HuH-7 (cell line): ENCODE measurements around the gene XKR7.

Experiments
- DNase-seq: peaks from one replicate; pipeline ENCODE4 v3.0.0; 2011; ENCODE audit warnings: low spot score

XKR7 gene

DNA sequence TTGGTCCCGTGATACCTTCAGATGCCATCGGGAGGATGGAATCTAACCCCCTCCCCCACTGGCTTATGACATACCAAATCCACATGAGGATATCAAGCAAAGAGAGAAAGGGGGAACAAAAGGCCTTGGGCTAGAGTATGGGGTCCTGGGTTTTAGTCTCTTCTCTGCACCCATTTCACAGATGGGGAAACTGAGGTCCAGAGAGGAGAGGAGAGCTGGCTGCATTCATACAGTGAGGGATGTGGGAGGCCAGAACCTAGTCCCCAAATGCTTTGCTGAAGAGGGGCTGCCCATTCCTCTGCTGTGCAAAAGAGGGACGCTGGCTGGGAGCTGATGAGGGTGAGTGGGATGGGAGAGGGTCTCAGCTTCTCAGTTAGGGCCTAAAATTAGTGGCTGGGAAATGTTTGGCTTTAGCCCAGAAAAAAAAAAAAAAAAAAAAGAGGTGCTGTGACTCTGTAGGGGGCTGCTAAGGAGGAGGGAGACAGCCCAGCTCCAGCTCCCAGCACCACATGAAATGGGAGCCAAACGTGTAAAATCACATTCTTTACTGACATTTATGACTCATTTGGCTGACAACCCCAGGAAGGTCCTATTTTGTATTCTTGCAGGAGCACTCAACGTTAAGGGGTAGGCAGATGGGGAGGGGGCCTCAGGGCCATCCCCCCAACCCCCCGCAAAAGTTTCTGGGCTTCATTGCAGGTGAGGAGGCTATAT is 11.9 kb downstream of the XKR7 start:
- DNase-seq: no peak

DNA sequence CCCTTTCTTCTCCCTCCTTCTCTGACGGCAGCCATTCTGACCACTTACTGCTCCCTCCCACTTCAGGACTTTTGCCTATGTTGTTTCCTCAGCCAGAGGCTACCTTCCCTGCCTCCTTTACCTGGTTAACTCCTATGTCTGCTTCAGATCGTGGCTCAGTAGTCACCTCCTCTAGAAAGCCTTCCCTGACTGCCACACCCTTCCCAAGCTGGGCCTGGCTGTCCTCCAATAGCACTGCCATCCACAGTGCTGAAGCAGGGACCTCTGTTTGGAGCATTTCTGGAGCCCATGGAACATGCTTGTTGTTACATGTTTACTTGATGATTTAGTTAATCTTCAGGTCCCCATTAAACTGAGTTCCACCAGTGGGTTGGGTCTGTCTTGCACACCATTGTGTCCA is 13.8 kb downstream of the XKR7 start:
- DNase-seq: no peak

DNA sequence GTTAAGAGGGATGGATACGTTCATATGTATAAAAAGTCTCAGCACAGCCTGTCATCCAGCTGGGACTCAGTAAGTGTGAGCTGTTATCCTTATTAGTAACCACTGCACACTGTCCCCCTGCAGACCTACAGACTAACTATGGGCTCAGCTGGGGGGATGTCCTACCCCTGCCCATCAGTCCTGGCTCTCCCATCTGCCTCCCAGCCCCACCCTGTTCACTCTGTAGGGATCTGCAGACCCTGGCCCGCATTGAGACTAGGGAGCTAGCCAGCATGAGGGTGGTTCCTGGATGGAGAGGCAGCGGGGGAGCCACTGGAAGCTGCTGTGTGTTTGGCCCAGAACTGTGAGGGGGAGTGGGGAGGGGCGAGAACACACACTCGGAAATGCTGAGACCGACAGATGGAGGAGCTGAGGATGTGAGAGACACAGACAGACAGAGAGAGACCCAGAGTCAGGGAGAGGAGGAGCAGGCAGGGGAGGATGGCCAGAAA is 17.1 kb downstream of the XKR7 start:
- DNase-seq: no peak

DNA sequence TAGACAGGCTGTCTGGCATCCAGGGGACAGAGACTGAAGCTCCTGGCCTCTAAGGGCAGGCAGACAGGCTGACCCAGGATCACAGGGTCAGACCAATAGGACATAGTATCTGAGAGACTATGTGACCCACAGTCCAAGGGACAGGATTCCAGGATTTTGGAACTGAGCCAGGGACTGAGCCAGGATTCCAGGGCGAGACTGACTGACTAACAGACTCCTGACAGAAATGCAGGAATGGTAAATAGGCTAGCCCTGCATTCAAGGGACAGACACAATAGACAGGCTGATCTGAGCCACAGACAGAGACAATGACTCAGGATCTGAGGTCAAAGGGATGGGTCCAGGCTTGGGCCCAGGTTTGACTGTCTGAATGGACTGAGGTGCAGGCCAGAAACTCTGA is 19.8 kb downstream of the XKR7 start:
- DNase-seq: no peak

DNA sequence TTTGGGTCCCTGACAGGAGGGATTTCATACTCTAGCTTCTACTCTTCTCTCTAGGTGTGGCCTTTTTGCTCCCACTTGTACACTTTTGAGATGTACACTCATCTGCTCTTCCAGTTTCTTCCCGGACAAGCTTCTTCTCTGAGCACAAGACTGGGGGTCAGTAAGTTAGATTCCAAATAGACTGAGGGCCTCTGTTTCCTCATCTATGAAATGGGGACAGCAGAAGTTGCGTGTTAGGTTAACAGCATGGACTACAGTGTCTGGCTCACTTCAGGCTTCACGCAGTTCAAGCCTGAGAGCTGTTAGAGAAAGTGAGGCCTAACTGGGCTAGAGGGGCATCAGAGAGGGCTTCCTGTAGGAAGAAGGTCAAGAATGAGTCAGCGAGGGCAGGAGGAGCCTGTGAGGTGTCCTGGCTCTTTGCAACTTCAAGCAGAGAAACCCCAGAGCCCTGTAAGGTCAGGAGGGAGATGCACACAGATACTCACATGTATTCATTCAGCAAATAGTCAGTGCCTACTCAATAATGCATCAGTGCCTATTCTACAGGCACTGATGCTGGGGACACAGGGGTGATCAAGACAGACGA is 20.6 kb downstream of the XKR7 start:
- DNase-seq: no peak

DNA sequence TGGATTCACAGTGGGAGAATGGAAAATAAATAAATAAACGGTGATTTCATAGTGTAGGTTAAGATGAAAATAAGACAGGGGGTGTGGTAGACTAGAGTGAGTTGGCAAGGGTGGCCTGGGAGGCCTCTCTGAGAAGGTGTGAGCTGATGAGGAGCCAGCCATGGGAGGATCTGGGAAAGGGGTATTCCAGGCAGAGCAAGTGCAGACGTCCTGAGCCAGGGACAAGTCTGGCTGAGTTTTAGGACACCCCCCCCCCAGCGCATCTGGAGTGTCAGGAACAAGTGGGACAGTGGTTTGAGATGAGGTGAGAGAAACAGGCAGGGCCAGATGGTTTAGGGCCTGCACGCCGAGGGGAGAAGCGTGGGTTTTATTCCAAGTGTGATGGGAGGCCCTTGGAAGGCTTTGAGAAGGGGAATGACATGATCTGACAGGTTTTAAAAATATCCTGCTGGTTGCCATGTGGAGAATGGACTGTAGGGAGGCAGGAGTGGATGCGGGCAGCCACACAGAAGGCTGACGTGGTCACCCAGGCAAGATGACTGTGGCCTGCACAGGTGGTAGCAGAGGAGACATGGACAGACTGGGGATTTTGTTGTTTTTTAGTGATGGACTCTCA is 21.2 kb downstream of the XKR7 start:
- no peak for DNase-seq

DNA sequence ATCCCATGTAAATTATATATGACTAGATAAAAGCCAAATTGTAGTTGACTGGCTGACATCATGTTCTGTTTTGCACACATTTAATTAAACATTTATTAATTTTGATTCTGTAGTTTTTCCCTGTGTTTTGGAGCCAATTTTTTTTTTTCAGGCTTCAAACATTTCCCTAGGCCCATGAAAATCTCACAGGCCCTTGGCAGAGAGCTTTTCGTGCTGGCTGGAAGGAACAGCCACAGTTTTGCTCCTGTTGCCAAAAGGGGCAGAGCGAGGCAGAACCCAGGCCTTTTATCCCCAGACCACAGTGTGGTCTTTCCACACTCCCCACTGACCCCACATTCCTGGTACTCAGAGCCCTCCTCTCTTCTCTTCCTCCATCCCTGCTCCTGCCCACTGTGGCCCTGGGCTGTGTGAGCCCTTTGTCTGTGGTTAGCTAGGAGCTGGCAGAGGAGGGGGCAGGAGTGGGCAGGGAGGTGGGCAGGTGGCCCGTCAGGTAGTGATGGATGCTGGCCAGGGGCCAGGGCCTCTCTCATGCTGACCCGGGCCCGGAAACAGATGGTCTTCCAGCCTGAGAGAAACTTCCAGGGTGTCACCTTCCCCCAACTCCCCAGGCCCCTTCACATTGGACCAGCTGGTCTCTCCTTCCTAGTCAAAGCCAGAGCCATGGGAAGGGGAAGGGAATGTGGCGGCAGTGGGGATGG is 22.8 kb downstream of the XKR7 start:
- DNase-seq: no peak

DNA sequence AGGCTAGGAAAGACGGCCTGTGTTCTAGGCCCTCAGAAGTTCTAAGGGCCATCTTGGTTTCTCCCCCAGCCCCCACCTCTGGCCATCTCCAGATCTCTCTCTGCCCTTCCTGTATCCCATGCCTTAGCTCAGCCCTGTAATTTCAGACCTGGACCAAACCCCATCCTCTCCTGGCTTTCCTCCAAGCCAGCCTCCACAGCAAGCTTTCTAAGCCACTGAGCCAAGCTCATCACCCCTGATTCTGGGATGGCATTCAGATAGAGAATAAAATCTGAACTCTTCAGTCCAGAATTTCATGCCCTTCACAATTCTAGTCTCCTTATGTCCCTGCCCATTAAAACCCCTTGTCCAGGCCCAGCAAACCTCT is 23.4 kb downstream of the XKR7 start:
- DNase-seq: no peak

DNA sequence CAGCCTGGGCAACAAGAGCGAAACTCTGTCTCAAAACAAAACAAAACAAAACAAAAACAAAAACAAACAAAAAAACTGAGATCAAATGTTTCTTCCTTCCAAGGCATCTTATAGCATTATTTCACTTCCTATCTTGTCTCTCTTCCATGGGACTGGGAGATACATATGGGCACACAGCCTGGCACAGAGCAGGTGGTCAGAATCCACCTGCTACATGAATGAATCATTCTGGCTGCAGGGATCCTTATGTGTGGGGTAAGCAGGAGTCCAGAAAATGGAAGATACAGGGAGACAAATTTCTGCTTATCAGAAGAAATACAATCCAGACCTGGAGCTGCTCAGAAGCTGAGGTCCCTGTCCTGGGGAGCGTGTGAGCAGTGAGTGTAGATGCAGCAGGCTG is 24.1 kb downstream of the XKR7 start:
- no peak for DNase-seq

DNA sequence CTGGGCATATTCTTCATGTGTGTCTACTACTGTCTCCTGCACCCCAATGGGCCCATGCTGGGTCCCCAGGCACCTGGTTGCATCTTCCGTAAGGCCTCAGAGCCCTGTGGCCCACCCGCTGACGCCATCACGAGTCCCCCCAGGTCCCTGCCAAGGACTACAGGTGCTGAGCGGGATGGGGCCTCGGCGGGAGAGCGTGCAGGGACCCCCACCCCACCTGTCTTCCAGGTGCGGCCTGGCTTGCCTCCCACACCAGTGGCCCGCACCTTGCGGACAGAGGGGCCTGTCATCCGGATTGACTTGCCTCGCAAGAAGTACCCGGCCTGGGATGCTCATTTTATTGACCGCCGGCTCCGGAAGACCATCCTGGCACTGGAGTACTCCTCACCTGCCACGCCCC is 29.0 kb downstream of the XKR7 start:
- no peak for DNase-seq

DNA sequence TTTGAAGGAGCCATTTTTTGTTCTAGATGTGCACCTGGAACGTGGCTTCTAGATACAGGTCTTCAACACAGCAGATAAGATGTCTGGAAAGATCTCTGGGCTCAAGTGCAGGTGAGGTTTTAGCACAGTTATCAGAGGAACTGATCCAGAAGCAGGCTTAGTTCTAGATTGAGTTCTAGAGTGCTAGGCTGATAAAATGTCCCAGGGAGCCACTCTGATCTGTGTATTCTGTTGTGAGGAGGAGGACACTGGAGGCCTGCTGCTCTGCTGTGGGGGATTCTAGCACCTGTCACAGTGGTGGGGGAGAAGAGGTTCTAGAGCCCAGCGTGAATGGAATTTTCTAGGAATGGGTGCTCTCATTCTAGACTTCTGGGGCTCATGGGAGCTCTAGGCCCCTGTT is 30.3 kb downstream of the XKR7 start:
- DNase-seq: no peak

DNA sequence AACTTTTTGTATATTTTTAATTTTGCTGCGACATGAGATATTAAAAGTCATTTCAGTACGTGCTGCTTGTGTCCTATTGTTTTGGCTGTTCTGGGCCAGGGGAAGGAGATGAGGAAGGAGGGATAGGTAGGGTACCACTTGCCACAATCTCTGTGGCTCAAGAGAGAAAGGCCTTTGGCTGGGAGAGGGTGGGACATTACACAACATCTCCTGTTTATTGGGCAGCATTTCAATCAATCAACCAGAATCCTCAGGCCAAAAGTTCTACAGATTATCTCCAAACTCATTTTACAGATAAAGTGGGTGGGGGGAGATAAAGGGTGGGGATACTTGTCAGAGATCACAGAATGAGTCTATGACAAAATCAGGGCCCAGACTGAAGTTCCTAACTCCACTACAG is 35.4 kb downstream of the XKR7 start:
- DNase-seq: no peak

DNA sequence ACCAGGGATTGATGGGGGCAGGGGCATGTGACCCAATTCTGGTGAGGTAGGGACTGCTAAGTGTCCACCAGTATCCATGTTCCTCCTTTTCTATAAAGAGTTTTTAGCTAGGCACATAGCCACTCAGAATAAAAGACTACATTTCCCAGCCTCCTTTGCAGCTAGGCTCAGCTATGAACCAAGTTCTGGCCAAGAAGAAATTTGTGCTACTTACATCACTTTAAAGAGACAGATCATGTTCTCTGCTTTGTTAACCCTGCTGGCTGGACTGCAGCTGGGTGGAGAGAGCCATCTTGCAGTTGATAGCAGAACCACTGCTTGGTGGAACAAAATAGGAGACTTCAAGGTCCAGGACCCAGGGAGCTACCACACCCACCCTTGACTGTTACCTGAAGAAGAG is 37.0 kb downstream of the XKR7 start:
- DNase-seq: no peak

DNA sequence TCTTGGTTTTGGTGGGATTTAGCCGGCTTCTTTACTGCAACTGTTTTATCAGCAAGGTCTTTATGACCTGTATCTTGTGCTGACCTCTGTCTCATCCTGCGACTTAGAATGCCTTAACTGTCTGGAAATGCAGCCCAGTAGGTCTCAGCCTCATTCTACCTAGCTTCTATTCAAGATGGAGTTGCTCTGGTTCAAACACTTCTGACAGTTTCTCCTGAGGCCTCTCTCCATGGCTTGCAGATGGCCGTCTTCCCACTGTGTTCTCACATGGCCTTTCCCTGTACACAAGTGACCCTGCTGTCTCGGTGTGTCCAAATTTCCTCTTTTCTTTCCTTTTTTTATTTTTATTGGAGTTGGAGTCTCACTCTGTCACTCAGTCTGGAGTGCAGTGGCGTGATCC is 38.1 kb downstream of the XKR7 start:
- DNase-seq: no peak

DNA sequence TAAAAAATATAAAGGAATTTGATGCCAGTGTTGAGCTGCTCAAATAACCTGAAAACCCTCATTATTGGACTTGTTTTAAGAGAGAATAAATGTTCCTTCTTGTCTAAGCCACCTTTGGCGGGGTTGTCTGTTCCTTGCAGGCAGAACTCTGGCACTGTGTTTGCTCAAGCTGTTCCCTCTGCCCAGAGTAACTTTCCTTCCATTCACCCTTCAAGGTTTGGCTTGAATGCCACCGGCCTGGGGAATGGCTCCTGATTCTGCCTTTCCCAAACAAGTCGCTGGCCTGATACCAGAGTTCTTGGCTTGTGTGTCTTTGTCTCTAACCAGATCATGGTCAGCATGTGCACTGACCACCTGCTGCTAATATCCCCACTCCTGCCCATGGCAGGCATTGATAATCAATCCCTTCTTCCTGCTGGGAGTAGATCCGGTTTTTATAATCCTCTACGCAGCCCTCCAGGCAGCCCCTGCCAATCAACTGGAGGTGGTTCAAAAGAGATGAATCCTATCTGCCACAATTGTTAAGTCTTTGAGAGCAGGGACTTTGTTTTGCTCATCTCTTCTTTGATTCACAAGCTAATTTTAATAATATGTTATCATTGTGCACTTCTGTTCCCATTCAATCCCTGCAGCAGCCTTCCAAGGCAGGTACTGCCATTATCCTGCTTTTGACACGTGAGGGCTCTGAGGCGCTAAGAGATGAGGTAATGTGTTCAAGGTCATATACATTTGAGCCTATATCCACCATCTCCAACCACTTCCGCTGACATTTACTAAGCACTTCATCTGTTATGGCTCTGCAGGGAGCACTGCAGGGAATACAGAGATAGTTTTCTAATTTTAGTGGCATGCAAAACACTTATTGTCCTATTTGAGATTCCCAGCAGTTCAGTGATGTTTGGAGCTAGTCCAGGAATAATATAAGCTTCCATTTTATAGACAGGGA is 39.2 kb downstream of the XKR7 start:
- DNase-seq: no peak

DNA sequence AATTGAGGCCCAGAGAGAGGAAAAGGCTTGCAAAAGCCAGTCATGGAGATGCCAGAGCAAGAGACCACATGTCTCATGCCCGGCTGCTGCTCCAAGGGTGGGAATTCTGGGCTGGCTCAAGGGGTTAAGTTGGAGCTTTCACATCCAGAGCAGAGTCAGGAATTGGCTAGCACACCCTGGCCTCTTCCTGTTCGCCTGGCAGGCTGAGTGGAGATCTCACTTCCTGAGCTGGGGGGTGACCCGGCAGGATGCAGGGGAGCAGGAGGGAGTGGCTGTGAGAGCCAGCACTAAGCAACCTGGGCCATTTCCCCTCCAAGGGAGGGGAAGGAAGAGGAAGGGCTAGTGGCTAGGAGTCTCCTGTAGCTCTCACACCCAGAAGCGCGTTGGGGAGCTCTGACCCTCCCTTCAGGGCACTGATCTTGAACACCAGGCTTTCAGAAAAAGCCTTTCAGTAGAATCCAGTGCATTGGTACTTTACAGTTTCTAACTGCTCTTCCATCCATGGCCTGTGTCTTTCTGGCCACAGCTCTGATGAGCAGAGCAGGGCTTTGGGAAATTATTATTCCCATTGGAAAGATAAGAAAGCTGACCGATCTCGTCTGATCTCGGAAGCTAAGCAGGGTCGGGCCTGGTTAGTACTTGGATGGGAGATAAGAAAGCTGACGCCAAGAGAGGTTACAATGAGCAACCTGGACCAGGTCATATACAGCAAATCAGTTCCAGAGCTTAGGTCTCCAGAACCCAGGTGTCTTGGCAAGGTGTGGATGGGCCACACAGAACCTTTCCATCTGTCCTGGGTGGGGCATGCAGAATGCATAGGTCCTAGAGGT is 40.1 kb downstream of the XKR7 start:
- DNase-seq: no peak

DNA sequence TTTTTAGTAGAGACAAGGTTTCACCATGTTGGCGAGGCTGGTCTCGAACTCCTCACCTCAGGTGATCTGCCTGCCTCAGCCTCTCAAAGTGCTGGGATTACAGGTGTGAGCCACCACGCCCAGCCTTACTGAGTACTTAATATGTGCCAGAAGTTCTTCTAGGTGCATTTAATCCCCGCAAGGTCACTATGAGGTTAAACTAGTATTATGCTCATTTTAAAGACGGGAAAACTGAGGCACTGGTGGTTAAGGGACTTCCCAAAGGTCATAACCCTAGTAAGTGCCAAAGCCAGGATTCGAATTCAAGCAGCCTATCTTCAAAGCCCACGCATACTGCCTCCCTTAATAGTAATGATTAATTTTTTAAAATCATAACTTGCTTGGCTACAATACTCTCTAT is 41.6 kb downstream of the XKR7 start:
- no peak for DNase-seq

DNA sequence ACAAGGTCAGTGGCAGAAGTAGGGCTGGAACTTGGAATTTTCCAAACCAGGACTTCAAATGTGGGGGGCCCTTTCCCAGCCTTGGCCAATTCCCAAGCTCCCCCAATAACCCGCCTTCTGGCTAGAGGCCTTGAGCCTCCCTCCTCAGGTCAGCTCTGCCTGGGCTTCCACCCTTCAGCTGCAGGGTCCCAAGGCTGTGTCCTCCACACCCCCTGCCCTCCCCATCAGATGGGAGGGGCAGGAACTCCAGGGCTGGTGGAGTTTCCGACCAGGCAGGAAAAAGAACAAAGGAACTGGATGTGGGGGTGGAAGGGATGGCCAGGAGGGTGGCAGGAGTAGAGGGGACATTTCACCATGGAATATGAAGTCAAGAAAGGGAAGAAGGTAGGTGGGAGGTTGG is 42.1 kb downstream of the XKR7 start, which contains the start of gene CCM2L:
TSS of gene CCM2L (plus strand) at position 338 of the 400 bp plus-strand sequence. CDS start at position 355, 17 bp downstream.
- DNase-seq: no peak

DNA sequence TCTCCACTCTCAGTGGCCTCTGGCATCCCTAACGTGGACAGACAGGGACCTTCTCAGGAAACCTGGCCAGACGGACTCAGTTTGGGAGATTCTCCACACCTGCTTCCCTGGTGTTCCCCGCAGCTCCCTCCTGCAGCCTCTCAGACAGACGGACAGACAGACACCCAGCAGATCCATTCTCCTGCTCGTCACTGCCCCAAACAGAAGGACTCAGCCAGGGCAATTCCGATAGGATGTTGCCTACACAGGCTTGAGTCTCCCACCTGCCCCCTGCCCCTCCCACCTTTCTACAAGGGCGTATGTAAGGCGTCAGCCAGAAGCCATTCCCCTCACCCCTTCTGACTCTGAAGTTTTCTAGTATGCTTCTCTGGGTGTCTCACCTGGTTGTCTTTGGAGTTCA is 42.7 kb downstream of the XKR7 start:
- DNase-seq: no peak

DNA sequence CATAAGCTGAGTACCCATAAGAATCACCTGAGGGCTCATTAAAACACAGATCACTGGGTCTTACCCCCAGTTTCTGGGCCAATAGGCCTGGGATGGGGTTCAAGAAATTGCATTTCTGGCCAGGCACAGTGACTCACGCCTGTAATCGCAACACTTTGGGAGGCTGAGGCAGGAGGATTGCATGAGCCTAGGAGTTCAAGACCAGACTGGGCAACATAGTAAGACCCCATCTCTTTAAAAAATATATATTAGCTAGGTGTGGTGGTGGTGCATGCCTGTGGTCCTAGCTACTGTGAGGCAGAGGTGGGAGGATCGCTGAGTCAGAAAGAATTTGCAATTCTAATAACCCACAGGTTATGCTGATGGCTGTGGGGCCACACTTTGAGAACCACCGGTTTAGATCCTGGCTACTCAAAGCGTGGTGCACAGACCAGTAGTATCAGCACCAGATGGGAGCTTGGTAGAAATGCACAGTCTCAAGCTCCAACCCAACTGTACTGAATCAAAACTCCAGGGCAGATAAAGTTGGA is 44.3 kb downstream of the XKR7 start:
- no peak for DNase-seq

DNA sequence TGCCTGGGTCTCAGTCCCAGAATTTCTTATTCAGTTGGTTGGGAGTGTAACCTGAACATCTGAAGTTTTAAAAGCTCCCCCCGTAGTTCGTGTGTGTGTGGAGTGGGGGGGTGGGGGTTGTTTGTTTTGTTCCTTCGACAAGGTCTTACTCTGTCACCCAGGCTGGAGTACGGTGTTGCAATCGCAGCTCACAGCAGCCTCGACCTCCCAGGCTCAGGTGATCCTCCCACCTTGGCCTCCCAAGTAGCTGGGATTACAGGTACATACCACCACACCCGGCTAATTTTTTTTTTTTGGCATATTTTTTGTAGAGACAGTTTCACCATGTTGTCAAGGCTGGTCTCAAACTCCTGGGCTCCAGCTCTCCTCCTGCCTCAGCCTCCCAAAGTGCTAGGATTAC is 45.4 kb downstream of the XKR7 start:
- no peak for DNase-seq
